SK-N-SH (cell line): ENCODE measurements around the gene USP11.

Experiments
- CTCF ChIP-seq: fragments of 200-600 bp; sonication (generic); IDR thresholded peaks from 2 replicates; pipeline ENCODE4 v1.6.1; 2017; ENCODE audit warnings: antibody characterized with exemption, mild to moderate bottlenecking, moderate library complexity
- GABPA ChIP-seq: IDR thresholded peaks from 2 replicates; pipeline ENCODE4 v1.4.0; 2012; ENCODE audit warnings: low read depth, mild to moderate bottlenecking
- JUND ChIP-seq: IDR thresholded peaks from 2 replicates; pipeline ENCODE4 v1.4.0; 2012
- MXI1 ChIP-seq: IDR thresholded peaks from 2 replicates; pipeline ENCODE4 v1.6.1; 2012; ENCODE audit warnings: mild to moderate bottlenecking, low read depth, low read length, improper control_type of control experiment
- POLR2AphosphoS5 ChIP-seq: IDR thresholded peaks from 2 replicates; pipeline ENCODE4 v1.6.1; 2012; ENCODE audit warnings: low read depth, low read length
- RAD21 ChIP-seq: IDR thresholded peaks from 2 replicates; pipeline ENCODE4 v1.6.1; 2012; ENCODE audit warnings: mild to moderate bottlenecking, low read length
- SIN3A ChIP-seq: IDR thresholded peaks from 2 replicates; pipeline ENCODE4 v1.6.1; 2012; ENCODE audit warnings: low read depth, mild to moderate bottlenecking, low read length, moderate library complexity, borderline replicate concordance
- TAF1 ChIP-seq: IDR thresholded peaks from 2 replicates; pipeline ENCODE4 v1.6.1; 2012; ENCODE audit warnings: low read depth, mild to moderate bottlenecking, low read length, moderate library complexity, borderline replicate concordance
- USF2 ChIP-seq: fragments of 150-350 bp; IDR thresholded peaks from 2 replicates; pipeline ENCODE4 v1.6.1; 2017; ENCODE audit warnings: antibody characterized with exemption, low read length, low read depth, borderline replicate concordance
- YY1 ChIP-seq: IDR thresholded peaks from 2 replicates; pipeline ENCODE4 v1.4.0; 2012; ENCODE audit warnings: low read depth, mild to moderate bottlenecking
- TF ChIP-seq, protein P1 (sequence below): IDR thresholded peaks from 2 replicates; pipeline ENCODE4 v1.4.0; 2012; ENCODE audit warnings: low read depth

DNA sequence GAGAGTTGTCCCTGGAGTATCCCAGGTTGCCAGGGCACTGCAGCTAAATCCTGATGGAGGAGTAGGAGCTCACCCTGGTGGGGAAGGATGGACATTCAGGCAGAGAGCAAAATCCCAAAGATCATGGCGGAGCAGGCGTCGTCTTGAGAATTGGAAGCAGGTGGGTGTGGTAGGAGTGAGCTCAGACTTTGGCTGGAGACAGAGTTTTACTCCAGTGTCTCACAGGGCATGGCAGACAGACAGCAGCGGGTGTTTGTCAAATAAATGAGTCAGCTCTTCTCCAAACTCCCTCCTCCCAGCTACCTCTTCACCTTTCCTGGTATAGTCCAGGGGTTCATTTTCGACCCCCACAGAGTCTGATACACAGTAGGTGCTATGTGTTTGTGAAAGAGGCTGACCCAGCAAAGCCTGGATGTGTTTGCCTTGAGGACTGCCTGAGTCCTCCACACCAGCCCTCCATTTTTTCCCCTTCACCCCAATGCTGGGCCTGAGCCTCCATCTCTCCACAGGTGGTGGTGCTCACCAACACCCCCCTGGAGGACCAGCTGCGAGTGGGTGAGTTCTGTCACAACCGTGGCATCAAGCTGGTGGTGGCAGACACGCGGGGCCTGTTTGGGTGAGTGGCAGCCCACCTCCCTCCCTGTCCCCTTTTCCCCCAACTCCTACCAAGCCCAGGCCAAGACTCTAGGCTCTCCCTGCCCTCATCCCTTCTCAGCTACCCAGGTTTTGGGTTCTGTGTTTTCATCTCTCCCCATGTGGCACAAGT, 32.2 kb upstream of the USP11 start:
- no peak for TF ChIP-seq SIN3A
- TF ChIP-seq, protein P1, sequence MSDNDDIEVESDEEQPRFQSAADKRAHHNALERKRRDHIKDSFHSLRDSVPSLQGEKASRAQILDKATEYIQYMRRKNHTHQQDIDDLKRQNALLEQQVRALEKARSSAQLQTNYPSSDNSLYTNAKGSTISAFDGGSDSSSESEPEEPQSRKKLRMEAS: no peak
- TF ChIP-seq CTCF: peak; percentile 21
- TF ChIP-seq JUND: no peak
- no peak for TF ChIP-seq RAD21
- TF ChIP-seq GABPA: no peak
- TF ChIP-seq MXI1: no peak
- no peak for TF ChIP-seq YY1
- no peak for TF ChIP-seq USF2
- no peak for TF ChIP-seq TAF1
- TF ChIP-seq POLR2AphosphoS5: no peak
